Activated T-cell treated with anti-CD3 and anti-CD28 coated beads for 1 hour (primary cell): ENCODE data around the gene SLC39A10.
"Not testable (repeated sequence)": the region's sequence is repeated elsewhere in the genome, so short reads cannot be mapped to it uniquely, and the experiment has no call there.

ENCODE experiments used
- DNase-seq: peaks from one replicate; pipeline ENCODE4 v3.0.0-alpha.2; 2020; ENCODE audit warnings: low read depth

The SLC39A10 gene

GRCh38 chr2:195674491-195675221 lies 17.6 kb downstream of the SLC39A10 start:
- DNase-seq, result no peak

DNA sequence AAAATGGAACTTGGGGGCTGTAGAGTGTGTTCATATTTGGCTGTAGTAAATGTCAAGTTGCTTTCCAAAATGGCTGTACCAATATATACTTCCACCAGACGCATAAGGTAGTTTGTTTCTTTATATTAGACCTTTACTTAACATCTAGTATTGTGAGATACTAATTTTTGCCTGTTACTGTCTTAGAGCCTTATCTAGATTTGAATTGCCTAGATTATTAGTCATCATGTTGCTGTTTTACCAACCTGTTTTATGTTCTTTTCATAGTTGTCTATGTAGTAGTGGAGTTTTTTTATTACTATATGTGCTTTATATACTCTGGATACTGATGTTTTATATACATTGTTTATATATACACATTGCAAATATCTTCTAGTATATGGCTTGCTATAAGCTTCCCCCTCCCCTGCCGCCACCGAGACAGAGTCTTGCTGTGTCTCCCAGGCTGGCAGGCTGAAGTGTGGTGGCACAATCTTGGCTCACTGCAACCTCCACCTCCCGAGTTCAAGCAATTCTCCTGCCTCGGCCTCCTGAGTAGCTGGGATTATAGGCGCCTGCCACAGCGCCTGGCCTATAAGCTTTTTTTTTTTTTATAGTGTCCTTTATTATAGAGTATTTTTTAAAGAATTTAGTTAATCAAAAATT lies 18.9 kb downstream of the SLC39A10 start:
- no peak for DNase-seq

DNA sequence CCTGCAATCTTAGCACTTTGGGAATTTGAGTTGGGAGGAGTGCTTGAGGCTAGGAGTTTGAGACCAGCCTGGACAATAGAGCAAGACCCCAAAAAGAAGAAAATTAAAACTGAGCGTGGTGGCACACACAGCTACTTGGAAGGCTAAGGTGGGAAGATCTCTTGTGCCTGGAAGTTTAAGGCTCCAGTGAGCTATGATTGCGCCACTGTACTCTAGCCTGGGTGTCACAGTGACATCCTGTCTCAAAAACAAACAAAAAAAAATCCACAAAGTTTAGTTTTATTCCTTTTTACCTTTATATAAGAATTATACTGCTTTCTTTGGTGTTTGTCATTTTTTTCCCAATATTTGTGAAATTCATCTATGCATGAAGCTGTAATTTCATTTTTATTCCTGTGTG lies 20.3 kb downstream of the SLC39A10 start:
- no peak for DNase-seq

DNA sequence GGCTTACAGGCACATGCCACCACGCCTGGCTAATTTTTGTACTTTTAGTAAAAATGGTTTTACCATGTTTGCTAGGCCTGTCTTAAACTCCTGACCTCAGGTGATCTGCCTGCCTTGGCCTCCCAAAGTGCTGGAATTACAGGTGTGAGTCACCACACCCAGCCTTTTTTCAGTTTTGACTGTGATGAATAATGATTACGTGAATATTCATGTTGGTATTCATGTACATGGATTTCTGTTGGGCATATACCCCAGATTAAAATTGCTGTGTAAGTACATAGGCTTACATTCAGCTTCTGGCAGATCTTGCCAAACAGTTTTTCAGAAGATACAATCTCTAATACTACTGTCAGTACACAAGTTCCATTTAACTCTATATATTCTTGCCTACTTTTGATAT lies 20.9 kb downstream of the SLC39A10 start:
- DNase-seq, result no peak

GRCh38 chr2:195682077-195682476 lies 25.1 kb downstream of the SLC39A10 start:
- DNase-seq, result no peak

GRCh38 chr2:195683174-195683573 lies 26.1 kb downstream of the SLC39A10 start:
- no peak for DNase-seq

- DNase-seq, result no peak
Measured at GRCh38 chr2:195686564-195686963, 29.5 kb downstream of the SLC39A10 start.

DNA sequence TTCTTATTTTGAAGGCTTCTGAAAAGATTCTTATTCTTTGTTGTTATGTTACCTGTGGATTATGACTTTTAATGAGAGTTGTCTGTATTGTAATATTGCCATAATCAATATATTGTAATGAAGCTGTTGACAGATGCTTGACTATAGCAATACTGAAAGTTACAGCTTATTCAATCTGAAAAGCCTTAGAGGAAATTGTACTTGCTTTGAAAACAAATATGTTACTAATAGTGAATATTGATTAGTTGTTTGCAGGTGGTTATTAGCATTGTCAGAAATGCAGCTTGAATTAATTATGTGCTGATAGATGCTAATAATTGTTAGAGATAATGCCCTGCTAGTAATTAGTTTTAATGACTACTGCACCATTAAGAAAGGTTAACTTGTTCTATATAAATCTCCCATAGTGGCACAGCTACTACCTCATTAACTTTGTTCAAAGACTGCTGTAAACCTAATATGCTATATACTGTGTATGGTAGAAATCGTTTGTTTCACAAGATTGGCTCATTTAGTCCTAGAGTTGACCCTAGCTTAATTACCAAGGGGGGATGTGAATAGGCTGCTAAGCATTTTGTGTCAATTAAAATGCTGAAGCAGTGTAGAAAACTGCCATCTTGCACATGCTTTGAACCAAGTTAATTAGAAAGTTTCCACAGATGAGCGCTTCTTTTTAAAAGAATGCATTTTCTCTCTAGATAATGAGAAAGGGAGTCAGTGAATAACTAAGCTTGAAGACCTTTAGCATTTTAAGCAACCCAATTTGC lies 30.5 kb downstream of the SLC39A10 start:
- DNase-seq, result no peak

- DNase-seq, result not testable (repeated sequence)
Measured at GRCh38 chr2:195692531-195692930, 35.5 kb downstream of the SLC39A10 start.

DNA sequence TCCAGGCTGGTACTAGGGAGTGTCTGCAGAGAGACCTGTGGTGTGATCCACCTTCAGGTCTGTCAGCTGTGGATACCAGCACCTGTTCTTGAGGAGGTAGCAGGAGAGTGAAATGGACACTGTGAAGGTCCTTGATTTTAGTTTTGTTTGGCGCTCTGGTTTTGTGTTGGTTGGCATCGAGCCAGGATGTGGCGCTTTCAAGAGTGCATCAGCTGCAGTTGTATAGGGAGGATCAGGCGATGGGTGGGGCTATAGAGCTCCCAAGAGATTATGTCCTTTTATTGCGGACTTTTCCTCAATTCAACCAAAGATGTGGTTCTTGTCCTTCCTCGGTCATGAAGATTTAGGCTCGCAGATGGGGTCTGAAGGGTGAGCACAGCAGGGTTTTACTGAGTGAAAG lies 37.5 kb downstream of the SLC39A10 start:
- DNase-seq, result no peak

- no peak for DNase-seq
Measured at GRCh38 chr2:195695002-195695631, 38.1 kb downstream of the SLC39A10 start.

DNA sequence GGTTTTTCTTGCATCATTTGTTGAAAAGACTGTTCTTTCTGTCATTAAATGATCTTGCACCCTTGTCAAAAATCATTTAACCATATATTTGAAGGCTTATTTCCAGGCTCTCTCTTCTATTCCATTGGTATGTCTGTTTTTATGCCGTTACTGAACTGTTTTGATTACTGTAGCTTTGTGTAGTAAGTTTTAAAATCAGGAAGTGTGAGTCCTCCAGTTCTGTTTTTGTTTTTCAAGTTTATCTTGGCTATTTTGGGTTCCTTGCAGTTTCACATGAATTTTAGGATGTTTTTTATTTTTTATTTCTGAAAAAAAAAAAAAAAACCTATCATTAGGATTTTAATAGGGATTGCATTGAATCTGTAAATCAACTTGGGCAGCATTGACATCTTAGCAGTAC lies 39.0 kb downstream of the SLC39A10 start:
- no peak for DNase-seq

GRCh38 chr2:195697681-195698220 lies 40.7 kb downstream of the SLC39A10 start:
- DNase-seq, result no peak

- DNase-seq, result no peak
Measured at GRCh38 chr2:195700480-195700879, 43.5 kb downstream of the SLC39A10 start.

GRCh38 chr2:195706161-195706900 lies 49.3 kb downstream of the SLC39A10 start:
- DNase-seq, result no peak

- DNase-seq, result no peak
Measured at GRCh38 chr2:195709901-195710806, 53.1 kb downstream of the SLC39A10 start.

- DNase-seq, result no peak
Measured at GRCh38 chr2:195711478-195711877, 54.5 kb downstream of the SLC39A10 start.

- DNase-seq, result no peak
Measured at GRCh38 chr2:195716466-195716865, 59.4 kb downstream of the SLC39A10 start.

- DNase-seq, result no peak
Measured at GRCh38 chr2:195721042-195721441, 64.0 kb downstream of the SLC39A10 start.

- no peak for DNase-seq
Measured at GRCh38 chr2:195722075-195722474, 65.0 kb downstream of the SLC39A10 start.
